ENCODE data around the gene SMC5. TPM values are rescaled to one million over a fixed set of nuclear protein-coding genes. Genes with fewer than 3 reads are reported as not detected.
"Not testable (repeated sequence)": the region's sequence is repeated elsewhere in the genome, so short reads cannot be mapped to it uniquely, and the experiment has no call there.

Gene SMC5
- total RNA-seq, 1 donor from 2014 or later = 23.6 TPM

DNA sequence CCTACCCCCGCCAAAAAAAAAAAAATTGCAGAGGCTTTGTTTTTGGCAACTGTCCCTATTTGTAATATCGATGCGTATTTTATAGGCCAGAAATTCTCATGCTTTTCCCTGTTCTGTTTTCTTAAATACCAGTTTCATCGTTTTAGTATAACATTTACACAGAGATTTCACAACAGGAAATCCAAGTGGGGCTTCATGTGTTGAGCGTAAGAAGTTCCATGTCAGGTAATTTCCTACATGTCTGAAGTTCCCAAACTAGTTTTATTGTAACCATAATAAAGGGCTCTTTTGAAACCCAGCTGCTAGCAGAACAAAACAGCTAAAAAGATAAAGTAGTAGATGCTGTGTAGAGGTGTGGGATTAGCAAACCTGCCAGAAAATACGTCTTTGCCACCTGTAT is 4.2 kb downstream of the SMC5 start:
- no peak for DNase-seq (ENCODE audit: extremely low read depth, low read depth, low spot score)

DNA sequence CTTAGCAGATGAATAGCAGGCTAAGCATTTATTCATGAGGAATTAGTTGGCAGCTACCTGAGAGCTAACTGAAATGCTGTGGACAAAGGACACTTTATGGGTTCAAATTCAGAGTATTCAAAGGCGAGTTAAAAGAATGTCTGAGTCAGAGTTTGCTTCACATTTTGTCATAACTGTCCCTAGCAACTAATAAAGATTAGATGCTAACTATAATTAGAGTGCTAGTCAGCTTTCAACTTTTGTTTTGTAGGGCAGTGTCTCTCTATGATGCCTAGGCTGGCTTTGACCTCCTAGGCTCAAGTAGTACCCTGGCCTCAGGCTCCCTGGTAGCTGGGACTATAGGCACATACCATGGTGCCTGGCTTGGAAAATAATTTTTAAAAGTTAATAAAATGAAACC is 4.6 kb downstream of the SMC5 start:
- no peak for DNase-seq (ENCODE audit: extremely low read depth, low read depth, low spot score)

DNA sequence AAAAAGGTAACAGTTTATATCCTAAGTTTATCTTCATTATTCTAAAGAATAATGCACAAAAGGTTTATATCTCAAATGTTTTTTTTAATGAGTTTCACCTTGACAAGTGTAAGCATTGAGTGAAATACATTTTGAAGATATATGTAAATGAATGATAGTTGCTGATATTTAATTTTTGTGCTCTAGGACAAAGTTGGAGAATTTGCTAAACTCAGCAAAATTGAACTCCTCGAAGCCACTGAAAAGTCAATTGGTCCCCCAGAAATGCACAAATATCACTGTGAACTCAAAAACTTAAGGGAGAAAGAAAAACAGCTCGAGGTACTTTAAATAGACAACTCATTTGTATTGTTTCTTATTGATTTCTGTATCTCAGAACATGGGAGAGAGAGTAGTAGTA is 19.5 kb downstream of the SMC5 start:
- no peak for DNase-seq (ENCODE audit: extremely low read depth, low read depth, low spot score)

DNA sequence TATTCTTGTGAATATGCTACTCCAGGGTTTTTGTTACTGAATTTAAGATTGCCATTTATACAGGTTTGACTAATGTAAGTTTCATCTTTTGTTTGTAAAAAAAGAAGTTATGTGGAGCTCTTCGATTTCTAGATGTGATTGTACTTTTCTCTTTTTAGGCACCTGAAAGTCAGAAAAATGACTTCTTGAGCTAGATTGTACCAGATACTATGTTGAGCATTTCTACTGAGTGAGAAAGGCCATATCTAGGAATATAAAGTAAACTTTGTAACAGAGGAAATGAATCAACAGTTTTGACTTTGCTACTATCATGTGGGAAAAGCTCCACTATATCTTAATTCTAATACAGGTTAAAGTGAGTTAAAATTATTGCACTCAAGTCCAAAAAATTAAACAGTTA is 25.1 kb downstream of the SMC5 start:
- DNase-seq (ENCODE audit: extremely low read depth, low read depth, low spot score) = no peak

DNA sequence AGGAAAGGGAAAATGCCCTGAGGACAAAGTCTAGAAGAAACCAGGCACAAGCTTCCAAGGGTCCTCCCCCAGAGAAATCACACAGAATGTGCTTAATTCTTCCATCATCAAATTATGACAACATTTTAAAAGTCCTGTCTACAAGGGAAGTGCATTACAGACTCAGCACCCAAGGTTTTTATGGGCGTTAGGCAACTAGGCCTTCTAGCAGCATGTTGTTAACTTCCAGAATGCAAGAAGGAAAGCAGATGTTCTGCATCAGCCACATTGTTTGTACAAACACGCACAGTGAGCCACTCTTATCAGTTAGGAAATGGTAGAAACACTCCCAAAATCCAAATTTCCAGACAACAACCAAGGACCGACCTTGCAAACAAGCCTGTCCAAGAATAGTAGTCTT is 26.5 kb downstream of the SMC5 start:
- DNase-seq (ENCODE audit: extremely low read depth, low read depth, low spot score) = no peak

DNA sequence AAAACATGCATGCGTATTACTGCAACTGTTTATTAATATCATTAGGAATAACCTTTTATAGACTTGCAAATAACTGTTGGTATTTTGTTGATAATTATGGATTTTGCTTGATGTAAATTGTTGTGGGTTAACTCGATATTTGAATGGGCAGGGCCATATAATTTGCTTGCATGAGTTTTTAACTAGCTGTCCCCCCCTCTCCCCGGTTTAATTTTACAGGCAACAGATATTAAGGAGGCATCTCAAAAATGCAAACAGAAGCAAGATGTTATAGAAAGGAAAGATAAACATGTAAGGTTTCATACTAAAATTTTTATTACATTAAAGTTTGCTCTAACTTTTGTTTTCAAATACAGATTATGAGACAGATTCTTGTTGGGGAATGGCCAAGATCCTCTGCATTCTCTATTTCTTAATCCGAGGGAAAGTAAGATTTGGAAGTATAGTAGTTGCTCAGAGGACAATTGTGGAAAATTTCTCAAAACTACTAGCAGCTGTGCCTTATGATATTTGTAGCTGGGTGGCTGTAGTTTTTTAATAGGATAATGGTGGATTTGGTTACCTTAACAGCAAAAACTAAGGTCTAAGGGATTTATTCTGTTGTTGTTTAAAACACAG is 27.3 kb downstream of the SMC5 start:
- DNase-seq (ENCODE audit: extremely low read depth, low read depth, low spot score) = no peak

DNA sequence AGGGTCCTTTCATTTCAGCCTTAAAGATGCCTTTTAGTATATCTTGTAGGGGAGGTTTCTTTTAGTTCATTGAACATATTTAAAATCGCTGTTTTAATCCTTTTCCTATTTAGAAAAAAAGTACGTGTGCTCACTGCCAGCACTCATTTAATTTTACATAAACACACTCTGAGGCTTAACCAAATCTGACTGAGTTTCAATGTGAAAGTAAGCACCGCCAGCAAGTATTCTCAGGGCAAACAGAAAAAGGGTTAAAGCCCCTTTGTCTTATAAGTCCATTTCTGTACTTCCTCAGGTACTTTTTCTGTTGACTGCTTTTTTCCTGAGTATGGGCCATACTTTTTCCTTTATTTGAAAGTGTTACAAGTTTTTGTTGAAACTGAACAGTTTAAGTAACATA is 31.8 kb downstream of the SMC5 start:
- DNase-seq (ENCODE audit: extremely low read depth, low read depth, low spot score) = no peak

DNA sequence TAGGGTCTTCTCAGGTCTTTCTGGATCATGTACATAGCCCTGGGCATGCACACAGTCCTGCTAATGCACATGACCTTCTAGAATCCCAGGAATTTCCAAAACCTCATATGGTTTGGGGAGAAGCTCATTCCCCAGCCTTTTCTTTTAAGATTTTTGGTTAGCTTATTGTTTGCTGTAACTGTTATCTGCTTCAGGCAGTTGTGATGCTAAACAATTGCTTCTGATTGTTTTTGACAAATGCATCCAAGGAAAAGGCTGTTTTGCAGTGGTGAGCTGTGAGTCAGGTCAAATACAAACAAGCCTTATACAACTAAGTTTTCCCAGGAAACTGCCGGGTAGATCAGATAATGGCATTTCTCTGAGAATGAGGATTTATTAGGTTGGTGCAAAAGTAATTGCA is 32.7 kb downstream of the SMC5 start:
- peak; percentile 54 for DNase-seq (ENCODE audit: extremely low read depth, low read depth, low spot score)

DNA sequence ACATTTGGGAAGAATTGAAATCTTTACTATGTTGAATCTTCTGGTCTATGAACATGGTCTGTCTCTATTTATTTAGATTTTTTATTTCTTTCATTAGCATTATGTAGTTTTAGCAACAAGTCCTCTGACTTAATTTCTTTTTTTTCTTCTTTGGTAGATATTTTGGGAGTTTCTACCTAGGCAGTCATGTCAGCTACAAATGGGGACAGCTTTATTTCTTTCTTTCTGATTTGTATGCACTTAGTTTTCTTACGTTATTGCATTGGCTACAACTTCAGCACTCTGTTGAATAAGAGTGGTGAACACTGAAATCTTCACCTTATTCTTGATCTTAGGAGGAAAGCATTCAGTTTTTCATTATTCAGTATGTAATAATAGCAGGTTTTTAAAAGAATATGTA is 33.5 kb downstream of the SMC5 start:
- DNase-seq (ENCODE audit: extremely low read depth, low read depth, low spot score) = no peak

DNA sequence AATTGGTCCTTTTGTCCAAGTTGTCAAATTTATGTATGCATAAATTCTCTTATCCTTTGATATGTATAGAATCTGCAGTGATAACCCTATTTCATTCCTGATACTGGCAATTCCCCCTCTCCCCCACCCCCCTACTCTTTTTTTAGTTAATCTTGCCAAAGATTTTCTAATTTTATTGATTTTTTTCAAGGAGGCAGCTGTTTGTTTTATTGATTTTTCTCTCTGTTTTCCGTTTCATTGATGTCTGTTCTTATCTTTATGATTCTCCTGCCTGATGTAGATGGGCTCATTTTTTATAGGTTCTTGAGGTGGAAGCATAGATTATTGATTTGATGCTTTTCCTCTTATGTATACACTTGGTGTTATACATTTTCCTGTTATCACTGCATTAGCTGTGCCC is 34.4 kb downstream of the SMC5 start:
- DNase-seq (ENCODE audit: extremely low read depth, low read depth, low spot score) = no peak

DNA sequence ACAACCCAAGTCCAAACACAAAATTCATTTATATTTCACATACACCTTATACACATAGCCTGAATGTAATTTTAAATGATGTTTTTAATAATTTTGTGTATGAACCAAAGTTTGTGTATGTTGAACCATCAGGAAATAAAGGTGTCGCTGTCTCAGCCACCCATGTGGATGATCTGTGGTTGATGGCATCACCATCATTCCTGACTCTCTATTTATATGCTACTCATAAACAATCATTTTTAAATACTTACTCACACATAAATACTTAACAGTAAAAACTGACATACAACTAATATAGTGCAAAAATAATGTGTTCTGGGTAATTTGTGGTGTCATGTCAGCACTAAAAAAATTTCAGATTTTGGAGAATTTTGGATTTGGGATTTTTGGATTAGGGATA is 38.4 kb downstream of the SMC5 start:
- DNase-seq (ENCODE audit: extremely low read depth, low read depth, low spot score) = no peak

DNA sequence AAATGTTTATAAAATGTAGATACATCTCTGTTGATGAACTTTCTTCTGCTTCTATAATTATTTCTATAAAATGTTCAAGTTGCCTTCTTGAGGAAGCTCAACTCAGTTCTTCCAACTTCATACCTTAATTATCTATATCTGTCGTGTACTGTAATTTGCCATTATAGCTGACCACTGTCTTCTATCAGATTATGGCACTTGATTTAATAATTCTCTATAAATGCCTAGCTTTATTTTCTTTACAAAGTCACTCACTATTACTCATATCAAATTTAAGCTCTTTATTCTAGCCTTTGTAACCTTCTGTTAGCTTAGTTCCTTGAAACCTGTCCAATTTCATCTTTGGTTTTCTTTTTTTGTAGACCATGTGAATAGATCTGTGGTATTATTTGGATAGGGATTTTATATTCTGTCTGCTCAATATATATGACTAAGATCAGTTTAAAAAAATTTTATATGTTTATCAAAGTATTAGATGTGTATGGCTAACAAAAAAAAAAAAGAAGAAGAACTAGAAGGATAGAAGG is 39.5 kb downstream of the SMC5 start:
- no peak for DNase-seq (ENCODE audit: extremely low read depth, low read depth, low spot score)

DNA sequence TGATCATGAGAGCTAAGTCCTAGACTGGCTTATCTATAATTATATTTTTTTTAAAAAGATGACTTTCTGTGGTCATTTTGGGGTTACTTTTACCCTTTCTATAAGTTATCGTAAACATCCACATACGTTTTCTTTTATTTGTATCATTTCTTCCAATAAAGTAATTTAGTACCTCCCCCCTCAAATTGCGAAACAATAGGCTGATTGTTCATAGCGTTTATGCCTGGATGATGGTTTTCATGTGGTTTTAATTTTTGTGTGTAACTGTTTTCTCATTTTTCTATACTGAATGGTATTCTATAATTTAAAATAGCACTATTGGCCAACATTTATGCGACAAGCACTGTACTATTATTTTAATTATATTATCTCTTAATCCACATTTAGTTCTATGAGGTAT is 44.5 kb downstream of the SMC5 start:
- DNase-seq (ENCODE audit: extremely low read depth, low read depth, low spot score) = no peak

DNA sequence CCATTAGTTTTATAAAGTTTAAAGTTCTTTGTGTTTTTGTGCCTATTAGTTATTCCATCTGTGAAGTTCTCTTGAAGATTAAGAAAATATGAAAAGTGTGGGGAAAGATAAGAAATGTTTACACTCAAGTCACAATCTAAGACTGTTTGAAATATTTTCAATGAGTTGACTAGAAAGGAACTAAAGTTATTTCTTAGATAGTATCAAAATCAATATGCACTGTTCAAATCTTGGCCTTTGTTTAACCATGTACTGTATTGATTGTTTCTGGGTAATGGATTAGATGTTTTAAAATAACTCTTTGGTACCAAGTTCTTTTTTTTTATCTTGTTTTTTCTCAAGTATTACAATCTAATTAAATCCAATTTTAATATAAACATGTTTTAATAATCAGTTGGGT is 46.0 kb downstream of the SMC5 start:
- DNase-seq (ENCODE audit: extremely low read depth, low read depth, low spot score) = no peak

DNA sequence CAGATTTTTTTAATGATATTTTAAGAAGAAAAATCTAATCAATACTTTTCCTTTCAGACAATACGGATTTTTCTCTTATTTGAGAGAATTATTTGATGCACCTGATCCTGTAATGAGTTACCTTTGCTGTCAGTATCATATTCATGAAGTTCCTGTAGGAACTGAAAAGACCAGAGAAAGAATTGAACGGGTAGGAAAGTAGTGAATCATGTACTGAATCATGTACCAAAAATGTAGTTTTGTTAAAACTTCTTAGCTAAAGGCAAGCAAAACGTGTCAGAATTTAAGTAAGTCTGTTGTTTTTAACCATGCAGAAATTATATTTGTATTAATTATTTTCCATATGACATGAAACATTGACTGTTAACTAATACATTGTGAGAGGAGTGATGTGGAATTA is 56.6 kb downstream of the SMC5 start:
- DNase-seq (ENCODE audit: extremely low read depth, low read depth, low spot score) = no peak

DNA sequence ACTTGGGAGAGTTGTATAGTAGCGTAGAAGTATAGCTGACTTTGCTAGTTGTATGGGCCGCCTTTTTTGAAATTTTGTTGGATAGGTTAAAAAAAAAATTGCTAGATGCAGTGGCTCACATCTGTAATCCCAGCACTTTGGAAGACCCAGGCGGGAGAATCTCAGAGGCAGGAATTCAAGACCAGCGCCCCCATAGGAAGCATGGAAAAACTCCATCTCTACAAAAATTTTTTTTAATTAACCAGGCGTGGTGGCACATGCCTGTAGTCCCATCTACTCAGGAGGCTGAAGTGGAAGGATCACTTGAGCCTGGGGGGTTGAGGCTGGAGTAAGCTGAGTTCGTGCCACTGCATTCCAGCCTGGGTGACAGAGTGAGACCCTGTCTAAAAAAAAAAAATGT is 59.2 kb downstream of the SMC5 start:
- no peak for DNase-seq (ENCODE audit: extremely low read depth, low read depth, low spot score)

DNA sequence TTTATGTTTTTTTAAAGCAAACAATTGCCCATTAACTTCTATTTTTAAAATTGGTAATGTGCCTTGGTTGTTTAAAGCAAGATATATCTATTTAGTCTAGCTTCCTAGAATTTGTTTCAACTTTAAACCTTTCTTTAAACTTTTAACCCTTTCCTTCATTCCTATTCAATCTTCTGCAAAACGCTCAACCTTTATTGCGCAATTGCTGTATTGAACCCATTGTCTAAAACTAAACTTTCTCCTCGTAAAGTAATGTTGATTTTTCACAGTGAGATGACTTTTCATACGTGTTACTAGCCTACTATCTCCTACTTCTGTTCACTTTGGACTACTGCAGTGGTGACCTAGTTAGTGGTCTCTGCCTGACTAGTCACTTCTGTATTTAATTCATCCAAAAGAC is 63.3 kb downstream of the SMC5 start:
- DNase-seq (ENCODE audit: extremely low read depth, low read depth, low spot score) = no peak

DNA sequence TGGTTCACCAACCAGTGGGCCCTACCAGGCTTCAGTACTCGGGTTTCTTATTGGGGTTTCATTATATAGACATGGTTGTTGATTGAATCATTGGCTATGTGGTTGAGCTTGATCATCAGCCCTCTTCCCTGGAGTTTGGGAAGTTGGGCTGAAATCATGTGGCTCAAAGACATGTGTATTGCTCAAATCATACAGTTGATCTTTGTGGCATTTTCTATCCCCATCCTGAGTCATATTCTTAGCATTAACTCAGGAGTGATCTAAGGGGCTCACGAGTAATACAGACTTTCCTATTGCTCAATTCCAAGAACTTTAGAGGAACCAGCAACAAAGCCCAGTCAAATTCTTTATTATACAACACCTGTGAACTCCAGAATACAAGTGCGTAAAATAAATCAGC is 66.2 kb downstream of the SMC5 start:
- no peak for DNase-seq (ENCODE audit: extremely low read depth, low read depth, low spot score)

DNA sequence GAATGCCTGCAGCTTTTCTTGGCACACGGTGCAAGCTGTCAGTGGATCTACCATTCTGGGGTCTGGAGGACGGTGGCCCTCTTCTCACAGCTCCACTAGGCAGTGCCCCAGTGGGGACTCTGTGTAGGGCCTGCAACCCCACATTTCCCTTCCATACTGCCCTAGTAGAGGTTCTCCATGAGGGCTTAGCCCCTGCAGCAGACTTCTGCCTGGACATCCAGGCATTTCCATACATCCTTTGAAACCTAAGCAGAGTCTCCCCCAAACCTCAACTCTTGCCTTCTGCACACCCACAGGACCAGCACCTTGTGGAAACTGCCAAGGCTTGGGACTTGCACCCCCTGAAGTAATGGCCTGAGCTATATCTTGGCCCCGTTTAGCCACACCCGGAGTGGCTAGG is 69.8 kb downstream of the SMC5 start:
- not testable (repeated sequence) for DNase-seq (ENCODE audit: extremely low read depth, low read depth, low spot score)

DNA sequence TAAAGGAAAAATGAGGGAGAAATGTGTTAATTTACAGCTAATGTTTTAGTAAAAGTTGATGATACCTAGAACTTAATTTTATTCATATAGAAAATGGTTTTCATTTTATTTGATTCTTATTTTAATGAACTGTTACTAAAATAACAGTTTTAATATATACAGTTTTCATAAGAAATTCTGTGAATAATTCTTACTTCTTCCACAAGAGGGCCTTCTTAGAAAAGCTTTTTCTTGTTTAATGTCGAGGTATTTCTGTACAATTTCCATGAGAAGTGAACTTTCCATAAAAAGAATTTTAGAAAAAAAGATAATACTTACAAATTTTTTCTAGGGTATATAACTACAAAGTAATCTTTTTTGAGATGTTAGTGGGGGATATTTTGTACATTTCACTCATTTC is 81.8 kb downstream of the SMC5 start:
- DNase-seq (ENCODE audit: extremely low read depth, low read depth, low spot score) = peak; percentile 12

DNA sequence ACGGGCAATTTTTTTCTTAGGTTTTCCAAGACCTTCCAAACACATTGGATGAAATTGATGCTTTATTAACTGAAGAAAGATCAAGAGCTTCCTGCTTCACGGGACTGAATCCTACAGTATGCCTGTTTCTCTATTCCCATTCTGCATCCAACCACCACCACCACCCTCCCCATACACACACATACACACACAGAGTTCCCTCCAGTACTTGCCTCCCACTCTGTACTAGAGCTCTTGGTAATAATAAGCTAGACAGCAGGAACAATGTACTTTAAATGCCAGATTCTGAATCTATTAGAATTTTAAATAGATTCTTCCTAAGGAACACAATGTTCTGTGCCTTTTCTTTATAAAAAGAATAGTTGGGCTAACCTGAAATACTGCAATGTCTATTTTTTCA is 88.3 kb downstream of the SMC5 start:
- no peak for DNase-seq (ENCODE audit: extremely low read depth, low read depth, low spot score)

DNA sequence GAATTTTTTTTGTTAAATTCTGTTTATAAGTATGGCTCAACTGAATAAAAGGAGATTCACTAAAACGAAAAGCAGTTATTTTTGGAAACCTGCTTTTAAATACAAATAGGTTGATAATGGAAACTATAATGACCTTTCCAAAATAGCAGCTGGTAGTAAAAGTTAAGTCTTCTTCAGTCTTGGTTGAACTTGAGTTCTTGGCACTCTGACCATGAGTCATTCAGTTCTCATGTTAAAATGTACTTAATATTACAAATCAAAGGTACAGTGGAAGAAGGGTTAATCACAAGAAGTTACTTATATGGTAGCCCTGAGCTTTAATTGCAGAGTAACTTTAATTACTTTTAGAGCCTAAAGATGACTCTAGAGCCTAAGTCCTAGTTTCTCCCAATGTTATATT is 93.6 kb downstream of the SMC5 start:
- no peak for DNase-seq (ENCODE audit: extremely low read depth, low read depth, low spot score)

DNA sequence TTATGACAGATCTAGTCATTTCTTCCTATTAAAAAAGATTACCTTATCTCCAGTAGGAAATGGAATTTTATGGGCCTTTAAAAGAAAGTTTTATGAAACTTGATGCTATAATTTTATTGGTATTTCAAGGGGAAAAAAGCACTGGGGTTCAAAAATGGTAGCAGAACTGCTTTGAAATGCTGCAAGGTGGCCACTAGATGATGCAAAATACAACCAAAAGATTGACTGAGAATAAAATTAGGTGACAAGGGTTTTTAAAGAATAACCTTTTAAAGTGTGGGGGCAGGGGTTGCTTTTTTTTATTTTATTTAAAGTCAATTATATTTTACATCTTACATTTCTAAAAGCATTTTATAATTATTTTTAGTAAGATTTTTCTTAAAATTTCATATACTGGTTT is 94.0 kb downstream of the SMC5 start:
- DNase-seq (ENCODE audit: extremely low read depth, low read depth, low spot score) = no peak

Measured in glomerular endothelial cell (primary cell).